Osteoblast (primary cell): ENCODE data around the gene OR52H1. TPM values are rescaled to one million over a fixed set of nuclear protein-coding genes. Genes with fewer than 3 reads are reported as not detected.

Source experiments
- DNase-seq: peaks from one replicate; pipeline ENCODE4 v3.0.0; 2011; ENCODE audit warnings: low spot score, mixed read lengths; ENCODE audit not compliant: insufficient read length; ENCODE audit errors: missing footprints
- H2AFZ ChIP-seq: 2 replicates; pipeline ENCODE4 v1.6.0; 2011; ENCODE audit warnings: mild to moderate bottlenecking, low read length
- H3K27ac ChIP-seq: 2 replicates; pipeline ENCODE4 v1.5.1; 2011; ENCODE audit warnings: mild to moderate bottlenecking, low read depth, low read length, moderate library complexity
- H3K27me3 ChIP-seq: 2 replicates; pipeline ENCODE4 v1.6.0; 2012; ENCODE audit warnings: mild to moderate bottlenecking, control low read depth, inconsistent platforms, low read length, moderate library complexity; ENCODE audit not compliant: insufficient read depth
- H3K36me3 ChIP-seq: 2 replicates; pipeline ENCODE4 v1.5.1; 2011; ENCODE audit warnings: mild to moderate bottlenecking, low read length, control low read depth, moderate library complexity; ENCODE audit not compliant: insufficient read depth
- H3K4me1 ChIP-seq: 2 replicates; pipeline ENCODE4 v1.5.1; 2011; ENCODE audit warnings: mild to moderate bottlenecking, low read length, control low read depth, moderate library complexity; ENCODE audit not compliant: insufficient read depth
- H3K4me2 ChIP-seq: 2 replicates; pipeline ENCODE4 v1.6.0; 2011; ENCODE audit warnings: mild to moderate bottlenecking, low read length; ENCODE audit not compliant: insufficient read depth
- H3K4me3 ChIP-seq: fragments of 200-600 bp; sonication (generic); 3 replicates; pipeline ENCODE4 v1.5.1; 2012; ENCODE audit warnings: mild to moderate bottlenecking, low read length, inconsistent platforms; ENCODE audit not compliant: insufficient read depth
- H3K79me2 ChIP-seq: 2 replicates; pipeline ENCODE4 v1.6.0; 2012; ENCODE audit warnings: mild to moderate bottlenecking, low read length, control low read depth, inconsistent platforms; ENCODE audit not compliant: insufficient read depth
- H3K9me3 ChIP-seq: 2 replicates; pipeline ENCODE4 v1.5.1; 2011; ENCODE audit warnings: low read depth, low read length, control low read depth
- H4K20me1 ChIP-seq: 2 replicates; pipeline ENCODE4 v1.6.0; 2012; ENCODE audit warnings: mild to moderate bottlenecking, low read length, control low read depth; ENCODE audit not compliant: insufficient read depth
- CTCF ChIP-seq: IDR thresholded peaks from 2 replicates; pipeline ENCODE4 v1.5.1; 2011; ENCODE audit warnings: mild to moderate bottlenecking, low read depth, low read length, moderate library complexity; ENCODE audit errors: extremely low read depth
- total RNA-seq: library from RNA; depleted of rRNA; stranded (reverse); fragments of >200 nt; gene quantifications from 2 replicates; pipeline ENCODE4 v1.2.3, GENCODE V29; 2012

OR52H1 gene
- total RNA-seq, 1 donor: 0.36 TPM

- Histone ChIP-seq H3K4me1 (no peaks in the 10 kb centered on the region), H3K4me2 (no peak overlapping the region), H3K9me3 (no peaks in the 10 kb centered on the region)
Observed at GRCh38 chr11:5536482-5536881, 11.9 kb downstream of the OR52H1 start.

GRCh38 chr11:5534046-5534445 is 14.3 kb downstream of the OR52H1 start:
- Histone ChIP-seq H2AFZ (no peak overlapping the region), H3K4me2 (no peak overlapping the region), H3K27ac (no peak overlapping the region), H3K9me3 (no peaks in the 10 kb centered on the region), H3K27me3 (no peaks in the 10 kb centered on the region), H3K79me2 (no peaks in the 10 kb centered on the region), H3K4me3 (no peak overlapping the region), H3K4me1 (no peaks in the 10 kb centered on the region), H3K36me3 (no peaks in the 10 kb centered on the region), H4K20me1 (no peaks in the 10 kb centered on the region)
- TF ChIP-seq CTCF: no peak
- DNase-seq: no peak

More at GRCh38 chr11:5536482-5536881, 11.9 kb downstream of the OR52H1 start:
- no peak for DNase-seq
- no peaks in the 10 kb centered on the region for H3K27me3 ChIP-seq
- H4K20me1 ChIP-seq: no peaks in the 10 kb centered on the region
- TF ChIP-seq CTCF: no peak
- no peak overlapping the region for H3K27ac ChIP-seq
- no peak overlapping the region for H3K4me3 ChIP-seq
- no peaks in the 10 kb centered on the region for H3K79me2 ChIP-seq
- H3K36me3 ChIP-seq: no peaks in the 10 kb centered on the region
- no peak overlapping the region for H2AFZ ChIP-seq

- H2AFZ ChIP-seq: no peak overlapping the region
- no peak for TF ChIP-seq CTCF
- H3K4me3 ChIP-seq: no peak overlapping the region
- H3K27me3 ChIP-seq: no peaks in the 10 kb centered on the region
- no peak for DNase-seq
- no peaks in the 10 kb centered on the region for H3K36me3 ChIP-seq
- no peaks in the 10 kb centered on the region for H3K4me1 ChIP-seq
- H3K79me2 ChIP-seq: no peaks in the 10 kb centered on the region
- H3K9me3 ChIP-seq: no peaks in the 10 kb centered on the region
- H4K20me1 ChIP-seq: no peaks in the 10 kb centered on the region
- H3K4me2 ChIP-seq: no peak overlapping the region
- no peak overlapping the region for H3K27ac ChIP-seq
Observed at GRCh38 chr11:5531053-5531831, 17.1 kb downstream of the OR52H1 start.

GRCh38 chr11:5528495-5528894 is 19.8 kb downstream of the OR52H1 start:
- TF ChIP-seq CTCF: no peak
- H3K4me2 ChIP-seq: no peak overlapping the region
- no peaks in the 10 kb centered on the region for H4K20me1 ChIP-seq
- H3K4me1 ChIP-seq: no peaks in the 10 kb centered on the region
- H2AFZ ChIP-seq: no peak overlapping the region
- no peaks in the 10 kb centered on the region for H3K79me2 ChIP-seq
- no peaks in the 10 kb centered on the region for H3K27me3 ChIP-seq
- no peak overlapping the region for H3K4me3 ChIP-seq
- H3K9me3 ChIP-seq: no peaks in the 10 kb centered on the region
- no peaks in the 10 kb centered on the region for H3K36me3 ChIP-seq
- DNase-seq: no peak
- H3K27ac ChIP-seq: no peak overlapping the region
